Measurements from ENCODE around the gene C1R. TPM values are rescaled to one million over a fixed set of nuclear protein-coding genes. Genes with fewer than 3 reads are reported as not detected.

C1R gene
- total RNA-seq, 2 experiments from 2014 or later: 0.30 TPM; not detected in 1

GRCh38 chr12:7101694-7102131 lies 9.5 kb upstream of the C1R start:
- intact Hi-C loops (cut with micrococcal nuclease; ENCODE audit: unreplicated experiment): no loop called here
- POLR2A ChIA-PET: no interaction called here

GRCh38 chr12:7101047-7101693 lies 8.9 kb upstream of the C1R start:
- Histone ChIP-seq H3K4me2 (ENCODE audit: low read length) (no peak overlapping the region), H2AFZ (ENCODE audit: low read length) (no peak overlapping the region)
- DNase-seq (ENCODE audit: low spot score): no peak

More at GRCh38 chr12:7101694-7102131, 9.5 kb upstream of the C1R start:
- Histone ChIP-seq H3K4me1 (ENCODE audit: insufficient read depth, low read length, poor library complexity, severe bottlenecking) (no peaks in the 10 kb centered on the region), H3K4me3 (ENCODE audit: low read depth, low read length, poor library complexity, severe bottlenecking) (no peak overlapping the region), H3K4me2 (ENCODE audit: low read length) (no peak overlapping the region), H4K20me1 (ENCODE audit: insufficient read depth, low read length) (no peaks in the 10 kb centered on the region), H3K9me3 (ENCODE audit: low read length) (peaks cover 14% of the 10 kb centered on the region), H2AFZ (ENCODE audit: low read length) (no peak overlapping the region), H3K36me3 (ENCODE audit: insufficient read depth, low read length) (no peaks in the 10 kb centered on the region), H3K27ac (ENCODE audit: low read depth, low read length, poor library complexity, severe bottlenecking) (no peak overlapping the region), H3K79me2 (ENCODE audit: insufficient read depth, low read depth, low read length) (no peaks in the 10 kb centered on the region), H3K9me2 (ENCODE audit: insufficient read depth, low read length) (no peaks in the 10 kb centered on the region)
- TF ChIP-seq EZH2phosphoT487 (IDR thresholded peaks at IDR 0.05; ENCODE audit: borderline replicate concordance, low read depth, low read length): no peak
- TF ChIP-seq CTCF (conservative IDR thresholded peaks at IDR 0.05; ENCODE audit: low read length): no peak
- no peak for DNase-seq (ENCODE audit: low spot score)
- CTCF ChIA-PET (ENCODE audit: unreplicated experiment): no interaction called here
- no TSS peak for BruUV-seq (replicated peaks)

More at GRCh38 chr12:7101047-7101693, 8.9 kb upstream of the C1R start:
- H4K20me1 ChIP-seq (ENCODE audit: insufficient read depth, low read length): no peaks in the 10 kb centered on the region
- TF ChIP-seq EZH2phosphoT487 (IDR thresholded peaks at IDR 0.05; ENCODE audit: borderline replicate concordance, low read depth, low read length) (no peak), CTCF (conservative IDR thresholded peaks at IDR 0.05; ENCODE audit: low read length) (no peak)
- H3K4me3 ChIP-seq (ENCODE audit: low read depth, low read length, poor library complexity, severe bottlenecking): no peak overlapping the region
- intact Hi-C loops (cut with micrococcal nuclease; ENCODE audit: unreplicated experiment): no loop called here
- H3K79me2 ChIP-seq (ENCODE audit: insufficient read depth, low read depth, low read length): no peaks in the 10 kb centered on the region
- H3K9me2 ChIP-seq (ENCODE audit: insufficient read depth, low read length): no peaks in the 10 kb centered on the region
- no peaks in the 10 kb centered on the region for H3K36me3 ChIP-seq (ENCODE audit: insufficient read depth, low read length)
- no peak overlapping the region for H3K27ac ChIP-seq (ENCODE audit: low read depth, low read length, poor library complexity, severe bottlenecking)
- POLR2A ChIA-PET: no interaction called here
- peaks cover 8% of the 10 kb centered on the region for H3K9me3 ChIP-seq (ENCODE audit: low read length)
- no TSS peak for BruUV-seq (replicated peaks)
- CTCF ChIA-PET (ENCODE audit: unreplicated experiment): no interaction called here
- H3K4me1 ChIP-seq (ENCODE audit: insufficient read depth, low read length, poor library complexity, severe bottlenecking): no peaks in the 10 kb centered on the region
